Tibial nerve (tissue), 4 donors: ENCODE data around the gene SERPINA3. TPM values are rescaled to one million over a fixed set of nuclear protein-coding genes. Genes with fewer than 3 reads are reported as not detected.

Experiments
- DNase-seq, 2 donors: peaks; one replicate each; pipeline ENCODE4 v3.0.0-alpha.2; 2019; ENCODE audit warnings: low spot score in 2 of 2
- H3K27ac ChIP-seq, 4 donors: fragments of 200-600 bp; sonication (generic) in 3 of 4; one replicate each; pipeline ENCODE4 v1.5.1; 2017 to 2019; ENCODE audit warnings: mild to moderate bottlenecking in 1 of 4
- H3K27me3 ChIP-seq, 2 donors: fragments of 200-600 bp; sonication (generic) in 1 of 2; one replicate each; pipeline versions ENCODE4 v1.5.1 to v1.6.0; 2017 to 2019
- H3K36me3 ChIP-seq, 3 donors: fragments of 200-600 bp; sonication (generic); one replicate each; pipeline ENCODE4 v1.5.1; 2018 to 2019
- H3K4me1 ChIP-seq, 4 donors: fragments of 200-600 bp; sonication (generic) in 3 of 4; one replicate each; pipeline ENCODE4 v1.5.1; 2017 to 2019
- H3K4me3 ChIP-seq, 4 donors: fragments of 200-600 bp; sonication (generic) in 3 of 4; one replicate each; pipeline ENCODE4 v1.5.1; 2017 to 2019; ENCODE audit warnings: mild to moderate bottlenecking in 1 of 4, moderate library complexity in 1 of 4
- H3K9me3 ChIP-seq, 4 donors: fragments of 200-600 bp; sonication (generic) in 3 of 4; one replicate each; pipeline ENCODE4 v1.5.1; 2017 to 2019
- EP300 ChIP-seq, 2 donors: sonication (generic); formaldehyde crosslinking; IDR thresholded peaks; one replicate each; pipeline ENCODE4 v1.6.1; 2017; ENCODE audit warnings: antibody characterized with exemption in 2 of 2, mild to moderate bottlenecking in 1 of 2
- POLR2A ChIP-seq, 2 donors: fragments of 450-650 bp; IDR thresholded peaks; one replicate each; pipeline ENCODE4 v1.6.1; 2017; ENCODE audit warnings: antibody characterized with exemption in 2 of 2, mild to moderate bottlenecking in 2 of 2, moderate library complexity in 2 of 2
- WGBS, 2 donors: methylation state at CpG; one replicate each; pipeline ENCODE4 v1.1.5; 2018; 5-methylcytosine and 5-hydroxymethylcytosine counted together
- total RNA-seq, 4 donors: library from RNA; depleted of rRNA; stranded (reverse); fragments of >200 nt; gene quantifications; one replicate each; pipeline ENCODE4 v1.1.0, GENCODE V29; 2016
- TF ChIP-seq, protein P1 (sequence below), 5 experiments: fragments of 200-600 bp in 3 of 5; fragments of 450-650 bp in 2 of 5; sonication (generic) in 3 of 5; IDR thresholded peaks; one replicate each; pipeline ENCODE4 v1.5.1; 2016 to 2019; ENCODE audit warnings: antibody characterized with exemption in 5 of 5, mild to moderate bottlenecking in 3 of 5, moderate library complexity in 2 of 5

Gene SERPINA3
- total RNA-seq, 4 donors from 2014 or later: 85.0 to 339 (median 171) TPM

DNA sequence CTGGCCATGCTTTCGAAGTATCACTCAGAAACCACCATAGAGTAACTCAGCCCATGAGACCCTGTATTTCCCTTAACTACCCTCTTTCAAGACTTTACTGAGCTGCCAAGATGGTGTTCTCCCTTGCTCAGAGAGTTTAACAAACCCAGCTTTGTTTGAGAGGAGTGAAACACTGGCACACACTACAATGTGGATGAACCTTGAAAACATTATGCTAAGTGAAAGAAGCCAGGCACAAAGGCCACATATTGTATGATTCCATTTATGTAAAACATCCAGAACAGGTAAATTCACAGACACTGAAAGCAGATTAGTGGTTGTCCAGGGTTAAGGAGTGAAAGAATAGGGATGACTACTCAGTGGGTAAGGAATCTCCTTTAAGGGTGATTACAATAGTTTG is 18.9 kb downstream of the SERPINA3 start:
- no peaks in the 10 kb centered on the region for H3K4me1 ChIP-seq
- 100% methylated on average over 1 of the region's 1 CpG for WGBS, 2 donors
- TF ChIP-seq, protein P1, sequence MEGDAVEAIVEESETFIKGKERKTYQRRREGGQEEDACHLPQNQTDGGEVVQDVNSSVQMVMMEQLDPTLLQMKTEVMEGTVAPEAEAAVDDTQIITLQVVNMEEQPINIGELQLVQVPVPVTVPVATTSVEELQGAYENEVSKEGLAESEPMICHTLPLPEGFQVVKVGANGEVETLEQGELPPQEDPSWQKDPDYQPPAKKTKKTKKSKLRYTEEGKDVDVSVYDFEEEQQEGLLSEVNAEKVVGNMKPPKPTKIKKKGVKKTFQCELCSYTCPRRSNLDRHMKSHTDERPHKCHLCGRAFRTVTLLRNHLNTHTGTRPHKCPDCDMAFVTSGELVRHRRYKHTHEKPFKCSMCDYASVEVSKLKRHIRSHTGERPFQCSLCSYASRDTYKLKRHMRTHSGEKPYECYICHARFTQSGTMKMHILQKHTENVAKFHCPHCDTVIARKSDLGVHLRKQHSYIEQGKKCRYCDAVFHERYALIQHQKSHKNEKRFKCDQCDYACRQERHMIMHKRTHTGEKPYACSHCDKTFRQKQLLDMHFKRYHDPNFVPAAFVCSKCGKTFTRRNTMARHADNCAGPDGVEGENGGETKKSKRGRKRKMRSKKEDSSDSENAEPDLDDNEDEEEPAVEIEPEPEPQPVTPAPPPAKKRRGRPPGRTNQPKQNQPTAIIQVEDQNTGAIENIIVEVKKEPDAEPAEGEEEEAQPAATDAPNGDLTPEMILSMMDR (IDR thresholded peaks at IDR 0.05): no peak
- TF ChIP-seq POLR2A (IDR thresholded peaks at IDR 0.05): no peak
- no peak for TF ChIP-seq EP300 (IDR thresholded peaks at IDR 0.05)

DNA sequence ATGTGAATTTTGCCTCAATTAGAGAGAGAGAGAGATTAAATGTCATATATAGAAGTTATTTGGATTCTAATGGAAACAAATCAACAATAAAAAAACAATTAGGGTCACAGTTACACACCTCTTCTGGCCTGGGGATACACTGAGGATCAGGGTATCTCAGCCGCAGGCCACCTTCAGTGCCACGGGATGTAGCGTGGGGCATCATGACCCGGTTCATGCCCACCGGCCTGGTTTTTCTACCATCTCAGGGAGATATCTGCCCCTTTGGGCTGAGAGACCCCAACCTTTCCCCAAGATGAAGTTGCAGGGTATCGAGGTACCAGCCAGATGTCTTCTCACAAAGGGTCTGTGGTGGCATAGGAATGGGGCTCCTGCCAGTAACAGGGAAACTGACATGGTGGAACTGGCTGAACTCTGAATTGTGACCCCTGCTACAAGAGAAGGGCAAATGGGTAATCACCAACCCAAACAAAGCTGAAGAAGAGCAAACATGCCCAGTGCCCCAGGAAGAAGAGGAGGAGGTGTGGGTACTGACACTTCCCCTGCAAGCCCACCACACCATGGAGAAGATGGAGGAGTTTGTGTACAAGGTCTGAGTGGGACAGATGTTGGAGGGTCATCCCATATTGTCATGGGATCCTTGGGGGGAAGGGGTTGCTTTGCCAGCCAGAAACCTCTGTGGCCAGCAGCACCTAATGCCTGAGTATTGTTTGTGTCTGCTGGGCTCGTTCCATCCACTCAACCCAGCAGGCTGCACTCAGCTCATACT is 19.5 kb downstream of the SERPINA3 start:
- 83 to 84% methylated on average over 7 of the region's 7 CpGs for WGBS, 2 donors
- DNase-seq: no peak
- TF ChIP-seq EP300 (IDR thresholded peaks at IDR 0.05) (no peak), POLR2A (IDR thresholded peaks at IDR 0.05) (no peak)
- TF ChIP-seq, protein P1 (IDR thresholded peaks at IDR 0.05): no peak

More for the DNA sequence above, 18.9 kb downstream of the SERPINA3 start:
- no peaks in the 10 kb centered on the region for H3K36me3 ChIP-seq
- no peak for DNase-seq
- no peak overlapping the region for H3K4me3 ChIP-seq
- H3K27ac ChIP-seq: no peak overlapping the region
- H3K27me3 ChIP-seq: no peaks in the 10 kb centered on the region
- no peaks in the 10 kb centered on the region for H3K9me3 ChIP-seq

DNA sequence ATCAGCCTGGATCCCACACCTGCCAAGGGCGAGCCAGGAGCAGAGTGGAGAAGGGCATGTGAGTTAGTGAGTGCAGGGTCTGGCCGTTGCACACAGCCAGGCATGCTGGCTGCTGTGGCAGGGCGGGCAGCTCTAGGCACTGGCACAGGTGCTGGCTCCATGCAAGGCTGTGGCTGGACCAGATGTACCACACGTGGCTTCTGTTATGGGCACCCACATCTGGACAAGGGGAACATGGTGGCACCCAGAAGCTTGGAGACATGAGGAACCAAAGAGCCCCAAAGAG is 20.1 kb downstream of the SERPINA3 start:
- H3K27ac ChIP-seq: no peak overlapping the region
- no peak for TF ChIP-seq EP300 (IDR thresholded peaks at IDR 0.05)
- TF ChIP-seq POLR2A (IDR thresholded peaks at IDR 0.05): no peak
- TF ChIP-seq, protein P1 (IDR thresholded peaks at IDR 0.05): no peak
- H3K9me3 ChIP-seq: no peaks in the 10 kb centered on the region
- H3K4me3 ChIP-seq: no peak overlapping the region
- WGBS, 2 donors: 86 to 87% methylated on average over 4 of the region's 4 CpGs
- no peak for DNase-seq
- H3K4me1 ChIP-seq: no peaks in the 10 kb centered on the region
- no peaks in the 10 kb centered on the region for H3K36me3 ChIP-seq
- H3K27me3 ChIP-seq: no peaks in the 10 kb centered on the region

More for the DNA sequence above, 19.5 kb downstream of the SERPINA3 start:
- H3K4me1 ChIP-seq: no peaks in the 10 kb centered on the region
- no peak overlapping the region for H3K27ac ChIP-seq
- no peaks in the 10 kb centered on the region for H3K27me3 ChIP-seq
- no peak overlapping the region for H3K4me3 ChIP-seq
- no peaks in the 10 kb centered on the region for H3K36me3 ChIP-seq
- no peaks in the 10 kb centered on the region for H3K9me3 ChIP-seq

DNA sequence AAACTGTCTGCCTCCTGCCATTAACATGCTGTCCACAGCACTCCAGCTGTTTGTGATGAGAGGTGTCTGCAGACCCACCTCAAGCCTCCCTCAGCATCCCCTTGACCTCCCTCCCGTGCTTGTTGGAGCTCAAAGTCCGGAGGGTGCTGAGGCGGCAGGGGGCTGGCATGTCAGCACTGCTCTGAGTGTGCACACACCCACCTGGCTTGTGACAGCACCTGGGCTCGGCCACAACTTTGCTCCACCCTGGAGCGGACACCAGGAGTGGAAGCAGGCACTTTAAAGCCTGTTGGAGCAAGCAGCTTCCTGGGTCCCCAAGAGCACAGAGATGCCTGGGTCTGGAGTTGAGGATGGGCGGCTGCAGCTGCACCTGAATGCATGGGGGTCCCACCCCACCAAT is 20.9 kb downstream of the SERPINA3 start:
- WGBS, 2 donors: 83 to 87% methylated on average over 6 of the region's 6 CpGs
- Histone ChIP-seq H3K27ac (no peak overlapping the region), H3K27me3 (no peaks in the 10 kb centered on the region), H3K36me3 (no peaks in the 10 kb centered on the region), H3K9me3 (no peaks in the 10 kb centered on the region), H3K4me1 (no peaks in the 10 kb centered on the region), H3K4me3 (no peak overlapping the region)
- TF ChIP-seq EP300 (IDR thresholded peaks at IDR 0.05) (no peak), POLR2A (IDR thresholded peaks at IDR 0.05) (no peak)
- TF ChIP-seq, protein P1 (IDR thresholded peaks at IDR 0.05): no peak
- no peak for DNase-seq

GRCh38 chr14:94635154-94635553 is 23.0 kb downstream of the SERPINA3 start:
- 69 to 81% methylated on average over 1 of the region's 1 CpG for WGBS, 2 donors

More at GRCh38 chr14:94635154-94635553, 23.0 kb downstream of the SERPINA3 start:
- Histone ChIP-seq H3K9me3 (no peaks in the 10 kb centered on the region), H3K4me1 (no peaks in the 10 kb centered on the region), H3K27ac (no peak overlapping the region), H3K27me3 (no peaks in the 10 kb centered on the region), H3K36me3 (no peaks in the 10 kb centered on the region), H3K4me3 (no peak overlapping the region)
- TF ChIP-seq POLR2A (IDR thresholded peaks at IDR 0.05) (no peak), EP300 (IDR thresholded peaks at IDR 0.05) (no peak)
- TF ChIP-seq, protein P1 (IDR thresholded peaks at IDR 0.05): no peak
- DNase-seq: no peak
